ENCODE results near the gene SLC22A4. TPM values are rescaled to one million over a fixed set of nuclear protein-coding genes. Genes with fewer than 3 reads are reported as not detected.

The SLC22A4 gene
- total and polyA plus RNA-seq, 2 donors (not counting 1 experiment from before 2014, with no cell fraction given) = 0.18 TPM; not detected in 1

- no peaks in the 10 kb centered on the region for H3K36me3 ChIP-seq (replicated peaks in 1 of 2; ENCODE audit: control extremely low read depth in 1 of 2, control insufficient read depth in 1 of 2, extremely low read depth in 1 of 2, insufficient read depth in 2 of 2, low read length in 1 of 2)
- no peak overlapping the region for H3K9ac ChIP-seq (ENCODE audit: low read length)
- 70% methylated on average over 3 of the region's 4 CpGs for WGBS (ENCODE audit: insufficient coverage)
- no peaks in the 10 kb centered on the region for H4K20me1 ChIP-seq (ENCODE audit: control insufficient read depth, insufficient read depth, low read length, poor library complexity, severe bottlenecking)
- TF ChIP-seq CTCF (IDR thresholded peaks at IDR 0.05) (no peak), EZH2 (IDR thresholded peaks at IDR 0.05; ENCODE audit: borderline replicate concordance, insufficient read depth, low read depth, low read length, poor library complexity, severe bottlenecking) (no peak)
- ChIA-PET POLR2A (no interaction called here), CTCF (interaction anchor here (0.7 to 19.9 kb wide), 10 partner anchors 10 to 498 kb away, joined by 3 to 528 read pairs (median 4); no protein-coding TSS in a partner anchor)
- Mint-ChIP-seq H3K27me3 (no peaks in the 10 kb centered on the region), H3K9me3 (ENCODE audit: insufficient read depth) (no peaks in the 10 kb centered on the region), H3K4me3 (no peak overlapping the region), H3K27ac (no peak overlapping the region), H3K4me1 (peaks cover 19% of the 10 kb centered on the region)
- ATAC-seq (ENCODE audit: low read depth) (no peak), DNase-seq (no peak)
- intact Hi-C loops (cut with micrococcal nuclease) = loop anchor here (1.0 to 5.0 kb wide), 6 partner anchors 330 to 1483 kb away; partner anchors contain the start of genes GDF9, KIF3A and UQCRQ
- no peak overlapping the region for H3K4me2 ChIP-seq (replicated peaks; ENCODE audit: low read depth, low read length, poor library complexity, severe bottlenecking)
- no peaks in the 10 kb centered on the region for H3K9me3 ChIP-seq (ENCODE audit: control extremely low read depth in 1 of 3, control insufficient read depth in 2 of 3, insufficient read depth in 1 of 3, low read length in 2 of 3)
- H3K4me3 ChIP-seq (ENCODE audit: control extremely low read depth in 1 of 5, extremely low read depth in 1 of 5, insufficient read depth in 1 of 5, low read depth in 2 of 5, low read length in 4 of 5) = no peak overlapping the region
- no peak overlapping the region for H3K27ac ChIP-seq (ENCODE audit: low read length in 2 of 2)
- H2AFZ ChIP-seq (ENCODE audit: insufficient read depth, low read depth, low read length, poor library complexity, severe bottlenecking) = no peak overlapping the region
- no peaks in the 10 kb centered on the region for H3K79me2 ChIP-seq (ENCODE audit: control insufficient read depth, insufficient read depth, low read length)
- peaks cover 15 to 18% of the 10 kb centered on the region in 2 donors for H3K4me1 ChIP-seq (ENCODE audit: control insufficient read depth in 2 of 2, insufficient read depth in 2 of 2, low read length in 2 of 2)
- H3K27me3 ChIP-seq (replicated peaks in 1 of 4; ENCODE audit: control extremely low read depth in 1 of 4, control insufficient read depth in 3 of 4, insufficient read depth in 4 of 4, low read length in 3 of 4) = no peaks in the 10 kb centered on the region
Observed at GRCh38 chr5:132384506-132385050, 90.4 kb downstream of the SLC22A4 start.
